ENCODE data around the gene LCTL.

The LCTL gene

GRCh38 chr15:66570842-66571478, 5.2 kb upstream of the LCTL start:
- Histone ChIP-seq H3K9me3 (ENCODE audit: control insufficient read depth, insufficient read depth, low read length) (no peaks in the 10 kb centered on the region), H3K79me2 (ENCODE audit: control insufficient read depth, low read length) (no peaks in the 10 kb centered on the region), H3K27me3 (ENCODE audit: control insufficient read depth, low read length) (no peaks in the 10 kb centered on the region; the same call in 1 of the 2 replicates), H3K4me1 (ENCODE audit: control insufficient read depth, low read length) (peaks cover 4% of the 10 kb centered on the region; the same call in 1 of the 2 replicates), H4K20me1 (ENCODE audit: control insufficient read depth, insufficient read depth, low read depth, low read length) (no peaks in the 10 kb centered on the region), H3K4me3 (ENCODE audit: low read length) (no peak overlapping the region), H3K4me2 (ENCODE audit: low read length) (no peak overlapping the region), H3K9me2 (replicated peaks; ENCODE audit: control insufficient read depth, low read length) (no peaks in the 10 kb centered on the region), H3K36me3 (ENCODE audit: control insufficient read depth, low read length) (no peaks in the 10 kb centered on the region), H3F3A (ENCODE audit: control insufficient read depth, insufficient read depth) (no peaks in the 10 kb centered on the region), H3K27ac (ENCODE audit: low read depth, low read length) (no peak overlapping the region)
- no peak for TF ChIP-seq EZH2phosphoT487 (IDR thresholded peaks at IDR 0.05; ENCODE audit: borderline replicate concordance, low read length)
- TF ChIP-seq CTCF (IDR thresholded peaks at IDR 0.05; ENCODE audit: low read depth, low read length, poor library complexity, severe bottlenecking), result no peak

GRCh38 chr15:66570327-66570726, 4.5 kb upstream of the LCTL start:
- H4K20me1 ChIP-seq (ENCODE audit: control insufficient read depth, insufficient read depth, low read depth, low read length), result no peaks in the 10 kb centered on the region
- no peak overlapping the region for H3K27ac ChIP-seq (ENCODE audit: low read depth, low read length)
- H3K36me3 ChIP-seq (ENCODE audit: control insufficient read depth, low read length), result no peaks in the 10 kb centered on the region
- H3K4me3 ChIP-seq (ENCODE audit: low read length), result no peak overlapping the region
- peaks cover 4% of the 10 kb centered on the region; the same call in 1 of the 2 replicates for H3K4me1 ChIP-seq (ENCODE audit: control insufficient read depth, low read length)
- TF ChIP-seq CTCF (IDR thresholded peaks at IDR 0.05; ENCODE audit: low read depth, low read length, poor library complexity, severe bottlenecking) (no peak), EZH2phosphoT487 (IDR thresholded peaks at IDR 0.05; ENCODE audit: borderline replicate concordance, low read length) (no peak)
- no peaks in the 10 kb centered on the region for H3K9me2 ChIP-seq (replicated peaks; ENCODE audit: control insufficient read depth, low read length)
- no peaks in the 10 kb centered on the region for H3F3A ChIP-seq (ENCODE audit: control insufficient read depth, insufficient read depth)
- no peak overlapping the region for H3K4me2 ChIP-seq (ENCODE audit: low read length)
- no peaks in the 10 kb centered on the region; the same call in 1 of the 2 replicates for H3K27me3 ChIP-seq (ENCODE audit: control insufficient read depth, low read length)
- no peaks in the 10 kb centered on the region for H3K9me3 ChIP-seq (ENCODE audit: control insufficient read depth, insufficient read depth, low read length)
- H3K79me2 ChIP-seq (ENCODE audit: control insufficient read depth, low read length), result no peaks in the 10 kb centered on the region

DNA sequence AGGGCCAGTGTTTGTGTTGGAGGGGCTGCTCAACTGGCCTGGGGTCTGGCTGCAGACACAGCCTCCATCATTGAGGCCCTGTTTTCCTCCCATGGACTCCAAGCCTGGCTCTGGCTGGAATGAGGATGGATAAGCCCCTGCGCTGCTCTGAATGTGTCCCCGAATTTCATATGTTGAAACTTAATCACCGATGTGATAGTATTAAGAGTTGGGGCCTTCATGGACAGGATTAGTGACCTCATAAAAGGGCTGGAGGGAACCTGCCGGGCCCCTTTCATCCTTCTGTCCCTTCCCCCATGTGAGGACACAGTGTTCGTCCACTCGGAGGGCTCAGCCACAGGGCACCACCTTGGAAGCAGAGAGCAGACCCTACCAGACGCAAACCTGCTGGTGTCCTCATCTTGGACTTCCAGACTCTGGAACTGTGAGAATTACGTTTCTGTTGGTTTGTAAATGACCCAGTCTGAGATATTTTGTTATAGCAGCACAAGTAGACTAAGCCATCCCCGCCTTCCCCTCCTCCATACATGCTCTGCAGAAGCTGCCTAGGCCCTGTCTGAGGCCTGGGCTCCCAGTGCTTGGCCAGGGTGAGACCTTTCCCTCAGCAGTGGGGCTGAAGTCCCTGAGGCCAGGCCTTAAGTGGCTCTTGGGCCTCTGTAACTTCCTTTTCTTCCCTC, 3.8 kb upstream of the LCTL start:
- Histone ChIP-seq H3K27me3 (ENCODE audit: control insufficient read depth, low read length) (no peaks in the 10 kb centered on the region; the same call in 1 of the 2 replicates), H3K27ac (ENCODE audit: low read depth, low read length) (no peak overlapping the region), H4K20me1 (ENCODE audit: control insufficient read depth, insufficient read depth, low read depth, low read length) (no peaks in the 10 kb centered on the region), H3K9me3 (ENCODE audit: control insufficient read depth, insufficient read depth, low read length) (no peaks in the 10 kb centered on the region), H3K9me2 (replicated peaks; ENCODE audit: control insufficient read depth, low read length) (no peaks in the 10 kb centered on the region), H3K4me2 (ENCODE audit: low read length) (no peak overlapping the region), H3K4me1 (ENCODE audit: control insufficient read depth, low read length) (peaks cover 4% of the 10 kb centered on the region; the same call in 1 of the 2 replicates), H3F3A (ENCODE audit: control insufficient read depth, insufficient read depth) (no peaks in the 10 kb centered on the region), H3K4me3 (ENCODE audit: low read length) (no peak overlapping the region), H3K36me3 (ENCODE audit: control insufficient read depth, low read length) (no peaks in the 10 kb centered on the region), H3K79me2 (ENCODE audit: control insufficient read depth, low read length) (no peaks in the 10 kb centered on the region)
- no peak for TF ChIP-seq EZH2phosphoT487 (IDR thresholded peaks at IDR 0.05; ENCODE audit: borderline replicate concordance, low read length)
- TF ChIP-seq CTCF (IDR thresholded peaks at IDR 0.05; ENCODE audit: low read depth, low read length, poor library complexity, severe bottlenecking), result no peak

Measured in DOHH2 (cell line).